Jurkat, Clone E6-1 (cell line): ENCODE measurements around the gene EEF2.
"Not testable (repeated sequence)": the region's sequence is repeated elsewhere in the genome, so short reads cannot be mapped to it uniquely, and the experiment has no call there.

Experiments
- DNase-seq: peaks from one replicate; pipeline ENCODE4 v3.0.0-alpha.2; 2011; ENCODE audit warnings: low read depth, low spot score
- H3K4me3 ChIP-seq: 2 replicates; pipeline ENCODE4 v1.5.1; 2011; ENCODE audit warnings: mild to moderate bottlenecking, low read length, control low read depth, moderate library complexity

EEF2 gene

DNA sequence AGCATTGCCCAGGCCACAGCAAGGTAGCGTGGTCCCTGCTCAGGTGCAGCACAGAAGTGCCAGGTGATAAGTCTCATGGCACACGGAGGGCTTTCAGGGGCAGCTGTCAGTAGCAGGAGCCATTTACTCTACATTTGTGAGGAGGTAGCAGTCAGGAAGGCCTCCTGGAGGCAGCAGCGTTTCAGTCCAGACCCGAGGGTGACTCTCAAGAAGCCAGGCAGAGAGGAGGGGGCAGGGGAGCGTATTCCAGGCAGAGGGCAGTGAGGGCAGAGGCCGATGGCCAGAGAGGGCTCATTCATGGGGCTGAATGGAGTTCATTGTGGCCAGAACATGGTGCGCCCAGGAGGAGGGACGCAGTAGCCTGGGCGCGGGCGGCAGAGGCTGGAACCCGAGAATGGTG lies 31.2 kb upstream of the EEF2 start:
- no peak for DNase-seq
- no peak overlapping the region for H3K4me3 ChIP-seq

DNA sequence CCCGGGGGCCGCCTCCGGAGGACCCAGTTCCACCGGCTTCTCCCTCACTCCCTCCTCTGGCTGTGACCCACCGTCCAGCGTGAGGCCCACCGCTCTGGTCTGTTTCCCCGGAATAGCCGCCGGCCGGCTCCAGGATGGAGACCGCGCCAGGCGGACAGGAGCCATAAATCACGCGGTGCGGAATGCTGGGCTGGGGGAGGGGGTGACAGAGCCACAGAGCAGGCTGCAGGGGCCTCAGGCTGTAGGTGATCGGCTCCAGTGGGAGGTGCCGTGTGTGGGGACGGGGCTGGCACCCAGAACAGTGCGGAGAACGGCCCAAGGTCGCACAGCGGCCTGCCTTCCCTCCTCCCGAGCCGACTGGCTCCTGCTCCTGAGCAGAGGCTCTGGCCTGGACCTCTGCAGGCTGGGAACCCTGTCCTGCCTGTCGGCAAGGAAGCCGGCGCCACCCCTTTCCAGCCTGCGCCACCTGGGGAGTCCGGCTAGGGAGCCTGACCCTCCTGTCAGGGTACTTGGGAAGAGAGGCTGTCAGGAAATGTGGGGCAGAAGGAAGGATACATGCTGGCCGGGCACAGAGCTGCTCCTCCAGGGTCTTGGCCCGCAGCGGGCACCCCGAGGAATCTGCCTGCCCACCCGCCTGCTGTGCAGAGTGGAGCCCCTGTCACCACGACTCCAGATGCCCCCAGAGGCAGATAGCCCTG lies 30.6 kb upstream of the EEF2 start:
- no peak for DNase-seq
- no peak overlapping the region for H3K4me3 ChIP-seq

DNA sequence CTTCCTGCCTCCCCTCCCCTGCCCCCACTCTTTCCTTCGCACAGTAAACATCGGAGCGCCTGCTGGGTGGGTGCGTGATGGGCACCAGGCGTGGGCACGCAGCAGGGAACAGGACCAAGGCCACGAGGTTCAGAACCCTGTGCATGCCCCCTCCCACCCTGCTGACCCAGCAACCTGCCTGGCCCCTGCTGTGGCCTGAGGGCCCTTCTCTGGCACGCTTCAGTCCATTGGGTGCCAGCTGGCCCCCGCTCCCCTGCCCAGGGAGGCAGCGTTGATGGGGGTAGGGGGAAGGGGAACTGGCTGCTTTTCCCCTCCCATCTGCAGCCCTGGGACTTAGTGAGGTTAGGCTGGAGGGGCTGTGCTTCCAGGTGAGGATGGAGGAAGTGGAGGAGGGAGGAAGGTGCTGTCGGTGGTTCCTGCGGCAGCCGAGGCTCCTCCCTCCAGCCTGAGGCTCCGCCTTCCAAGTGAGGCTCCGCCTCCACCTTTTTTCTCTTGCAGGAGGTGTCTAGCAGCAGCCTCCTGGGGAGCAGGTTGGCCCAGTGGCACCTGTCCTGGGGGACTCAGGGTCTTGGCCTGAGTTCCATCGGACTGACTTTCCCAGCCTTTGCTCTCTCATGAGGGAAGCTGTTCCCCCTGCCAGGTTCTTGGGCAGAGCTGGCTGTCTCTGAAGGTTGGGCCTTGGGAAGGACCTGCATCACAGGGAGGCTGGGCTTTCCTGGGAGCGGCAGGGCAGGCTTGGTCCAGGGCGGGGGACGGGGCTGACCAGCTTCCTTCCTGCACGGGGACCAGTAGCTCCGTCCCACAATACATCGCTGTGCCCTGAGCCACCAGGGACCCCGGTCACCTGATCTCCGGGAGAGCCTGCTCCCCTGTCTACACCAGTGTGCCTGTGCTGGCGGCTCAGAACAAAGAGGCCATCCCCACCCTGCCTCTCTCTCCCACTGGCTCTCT lies 29.6 kb upstream of the EEF2 start:
- no peak overlapping the region for H3K4me3 ChIP-seq
- no peak for DNase-seq

DNA sequence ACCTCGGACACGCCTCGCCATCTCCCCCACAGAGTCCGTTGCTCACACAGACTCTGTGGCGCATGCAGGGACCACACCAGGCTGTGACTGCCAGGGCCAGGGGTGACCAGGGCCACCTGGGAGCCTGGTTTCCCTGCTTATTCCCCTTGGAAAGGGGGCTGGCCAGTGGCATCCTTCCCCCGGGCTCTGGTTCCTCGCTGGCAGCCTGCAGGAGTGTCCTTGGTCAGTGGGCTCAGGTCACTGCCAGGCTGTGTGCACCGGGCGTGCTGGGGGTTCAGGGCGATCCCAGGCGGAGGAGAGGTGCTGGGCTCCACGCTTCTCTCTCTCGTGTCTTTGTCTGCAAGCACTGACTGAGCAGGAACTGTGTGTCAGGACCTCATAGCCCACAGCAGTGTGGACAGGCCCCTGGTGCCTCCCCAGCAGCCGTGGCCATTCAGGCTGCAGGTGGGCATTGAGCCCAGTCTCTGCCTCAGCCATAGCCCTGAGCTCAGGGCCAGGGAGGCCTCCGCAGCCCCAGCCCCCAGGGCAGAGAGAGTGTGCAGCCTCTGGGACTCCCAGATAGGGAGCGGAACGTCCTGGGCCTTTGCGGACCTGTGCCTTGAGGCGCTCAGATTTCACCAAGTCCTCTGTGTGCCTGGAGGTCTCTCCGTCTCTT lies 28.8 kb upstream of the EEF2 start:
- DNase-seq, result no peak

DNA sequence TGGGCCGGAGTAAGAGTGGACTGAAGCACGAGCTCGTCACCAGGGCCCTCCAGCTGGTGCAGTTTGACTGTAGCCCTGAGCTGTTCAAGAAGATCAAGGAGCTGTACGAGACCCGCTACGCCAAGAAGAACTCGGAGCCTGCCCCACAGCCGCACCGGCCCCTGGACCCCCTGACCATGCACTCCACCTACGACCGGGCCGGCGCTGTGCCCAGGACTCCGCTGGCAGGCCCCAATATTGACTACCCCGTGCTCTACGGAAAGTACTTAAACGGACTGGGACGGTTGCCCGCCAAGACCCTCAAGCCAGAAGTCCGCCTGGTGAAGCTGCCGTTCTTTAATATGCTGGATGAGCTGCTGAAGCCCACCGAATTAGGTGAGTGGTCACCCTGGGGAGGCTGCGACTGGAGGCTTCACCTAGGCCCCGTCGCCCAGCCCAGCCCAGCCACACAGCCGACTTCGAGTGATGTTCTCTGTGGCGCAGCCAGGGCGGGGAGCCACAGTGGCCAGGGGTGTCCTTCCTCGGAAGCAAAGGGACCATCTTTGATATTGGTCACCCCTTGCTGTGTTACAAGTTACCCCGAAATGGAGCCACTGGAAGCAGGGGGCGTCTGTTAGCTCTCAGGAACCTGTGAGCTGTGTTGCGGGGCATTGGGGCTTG lies 27.8 kb upstream of the EEF2 start:
- no peak for DNase-seq
- no peak overlapping the region for H3K4me3 ChIP-seq

More for the DNA sequence above, 28.8 kb upstream of the EEF2 start:
- no peak overlapping the region for H3K4me3 ChIP-seq

DNA sequence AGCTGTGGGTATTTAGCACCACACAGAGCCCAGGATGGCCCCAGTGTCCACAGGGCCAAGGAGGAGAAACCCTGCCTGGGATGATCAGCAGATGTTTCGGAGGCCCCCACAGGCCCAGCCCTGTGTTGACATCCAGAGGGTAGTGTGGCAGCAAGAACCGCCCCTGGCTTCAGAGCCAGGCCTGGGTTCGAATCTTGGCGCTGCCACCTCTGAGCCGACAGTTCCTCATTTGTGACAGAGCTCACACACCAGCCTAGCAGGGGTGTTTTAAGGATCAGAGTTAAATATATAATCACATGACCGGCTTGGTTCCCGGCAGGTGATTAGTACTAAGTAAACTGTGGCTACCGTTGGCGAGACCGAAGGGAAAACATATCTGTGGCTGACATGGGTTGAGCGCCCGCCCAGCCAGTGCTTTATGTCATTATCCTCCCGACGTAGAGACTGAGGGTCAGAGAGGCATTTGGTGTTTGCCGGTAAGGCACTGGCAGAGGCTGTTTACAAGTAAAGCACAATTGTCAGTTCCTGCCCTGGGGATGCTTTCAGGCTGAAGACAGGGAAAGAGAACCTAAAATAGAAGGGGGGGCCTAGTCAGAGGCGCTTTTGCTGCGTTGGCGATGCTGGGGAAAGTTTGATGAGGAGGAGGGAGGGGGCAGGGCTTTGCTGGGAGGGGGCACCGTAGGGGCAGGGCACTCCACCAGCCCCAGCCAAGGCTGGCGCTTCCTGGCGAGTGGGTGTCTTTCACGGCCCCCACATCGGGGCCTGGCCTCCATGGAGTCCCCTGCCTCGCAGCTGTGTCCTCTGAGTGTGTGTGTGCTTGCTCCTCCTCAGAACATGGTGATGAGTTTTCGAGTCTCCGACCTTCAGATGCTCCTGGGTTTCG lies 27.1 kb upstream of the EEF2 start:
- no peak overlapping the region for H3K4me3 ChIP-seq
- DNase-seq, result no peak

DNA sequence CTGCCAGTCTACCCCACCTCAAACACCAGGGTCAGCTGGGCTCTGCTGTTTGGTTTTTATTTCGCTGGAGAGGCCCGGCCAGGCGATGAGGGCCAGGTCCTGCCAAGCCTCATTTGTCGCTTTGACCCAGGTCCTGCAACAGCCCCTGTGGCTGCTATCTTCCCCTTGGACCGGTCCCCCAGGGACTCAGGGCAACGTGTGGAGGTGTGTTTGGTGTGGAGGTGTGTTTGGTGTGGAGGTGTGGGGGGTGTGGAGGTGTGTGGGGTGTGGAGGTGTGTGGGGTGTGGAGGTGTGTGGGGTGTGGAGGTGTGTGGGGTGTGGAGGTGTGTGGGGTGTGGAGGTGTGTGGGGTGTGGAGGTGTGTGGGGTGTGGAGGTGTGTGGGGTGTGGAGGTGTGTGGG lies 26.2 kb upstream of the EEF2 start:
- not testable (repeated sequence) for H3K4me3 ChIP-seq, DNase-seq

DNA sequence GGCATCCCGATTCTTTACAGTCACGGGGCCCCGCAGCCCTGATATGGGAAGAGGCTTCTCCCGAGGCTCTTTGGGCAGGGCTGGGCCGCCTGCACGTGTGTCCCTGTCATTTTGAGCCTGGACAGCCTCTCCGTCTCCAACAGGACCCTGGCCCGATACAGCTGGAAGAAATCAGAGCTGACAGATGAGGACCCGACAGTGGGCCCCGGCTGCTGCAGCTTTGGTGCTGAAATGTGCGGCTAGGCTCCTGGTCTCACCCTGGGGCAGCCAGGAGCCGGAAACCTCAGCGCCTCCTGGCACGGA lies 25.5 kb upstream of the EEF2 start:
- DNase-seq, result no peak
- H3K4me3 ChIP-seq, result no peak overlapping the region

DNA sequence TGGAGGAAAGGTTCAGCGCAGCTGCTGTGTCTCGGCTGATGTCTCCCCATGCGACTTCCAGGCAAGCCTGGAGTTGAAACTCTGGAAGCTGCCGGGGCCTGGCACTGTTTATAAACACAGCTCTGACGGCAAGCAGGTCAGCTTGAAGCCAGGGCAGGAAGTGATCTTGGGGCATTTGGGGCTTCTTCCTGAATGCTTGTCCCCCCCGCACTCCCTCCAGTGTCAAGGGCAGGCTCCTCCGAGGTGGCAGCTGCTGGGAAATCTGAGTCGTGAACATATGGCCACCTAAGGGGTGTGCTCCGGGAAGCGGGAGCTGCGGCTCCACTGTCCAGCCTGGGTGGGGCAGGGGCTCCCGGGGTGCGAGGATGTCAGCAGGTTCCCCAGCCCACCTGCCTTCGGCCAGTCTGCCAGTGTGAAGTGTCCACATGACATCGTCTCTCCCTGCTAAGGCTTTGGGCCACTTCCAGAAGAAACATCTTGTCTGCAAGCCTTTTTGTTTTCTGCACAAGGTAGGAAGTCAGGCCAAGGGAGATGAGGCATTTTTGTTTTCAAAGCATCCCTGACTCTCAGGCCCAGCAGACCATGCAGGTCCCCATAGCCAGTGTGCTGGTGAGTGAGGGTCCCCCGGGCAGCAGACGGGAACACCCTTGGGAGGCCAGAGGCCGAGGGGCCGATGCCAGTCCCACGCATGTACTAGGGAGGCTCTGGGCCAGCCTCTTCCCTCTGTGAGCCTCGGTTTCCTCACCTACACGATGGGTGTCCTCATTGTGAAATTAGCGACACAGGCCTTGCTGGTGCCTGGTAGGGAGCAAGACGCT lies 24.9 kb upstream of the EEF2 start:
- no peak for DNase-seq
- no peak overlapping the region for H3K4me3 ChIP-seq

DNA sequence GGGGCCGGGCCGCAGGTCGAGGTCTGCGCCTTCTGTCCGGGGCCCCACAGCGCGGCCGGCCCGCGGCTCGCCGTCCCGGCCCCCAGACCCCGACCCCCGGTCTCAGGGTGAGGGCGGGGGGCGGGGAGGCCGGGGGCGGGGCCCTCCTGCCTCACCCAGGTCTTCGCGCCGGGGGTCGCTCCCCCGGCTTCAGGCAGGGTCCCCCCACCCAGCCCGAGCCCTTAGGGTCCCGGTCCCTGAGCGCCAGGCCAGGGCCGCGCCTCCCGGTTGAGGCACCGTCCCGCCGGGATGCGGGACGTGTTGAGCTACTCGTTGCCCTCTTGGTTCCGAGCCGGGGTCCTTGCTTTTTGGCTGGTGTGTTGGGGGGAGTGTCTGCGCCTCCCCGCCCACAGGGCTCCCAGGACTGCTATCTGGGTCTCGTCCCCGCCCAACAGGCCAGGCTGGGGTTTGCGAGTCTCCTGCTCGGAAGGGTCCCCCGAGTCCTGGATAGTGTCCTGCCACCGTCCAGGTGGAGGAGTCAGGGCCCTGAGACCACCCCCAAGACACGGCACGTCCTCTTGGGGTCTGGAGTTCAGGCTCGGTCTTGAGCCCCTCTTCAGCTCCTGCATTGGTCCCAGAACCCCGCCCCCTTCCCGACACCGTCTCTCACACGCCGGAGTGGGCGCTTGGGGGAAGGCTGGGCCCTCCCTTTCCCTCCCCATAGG lies 22.7 kb upstream of the EEF2 start:
- peak overlapping the region; percentile 71 for H3K4me3 ChIP-seq
- no peak for DNase-seq

DNA sequence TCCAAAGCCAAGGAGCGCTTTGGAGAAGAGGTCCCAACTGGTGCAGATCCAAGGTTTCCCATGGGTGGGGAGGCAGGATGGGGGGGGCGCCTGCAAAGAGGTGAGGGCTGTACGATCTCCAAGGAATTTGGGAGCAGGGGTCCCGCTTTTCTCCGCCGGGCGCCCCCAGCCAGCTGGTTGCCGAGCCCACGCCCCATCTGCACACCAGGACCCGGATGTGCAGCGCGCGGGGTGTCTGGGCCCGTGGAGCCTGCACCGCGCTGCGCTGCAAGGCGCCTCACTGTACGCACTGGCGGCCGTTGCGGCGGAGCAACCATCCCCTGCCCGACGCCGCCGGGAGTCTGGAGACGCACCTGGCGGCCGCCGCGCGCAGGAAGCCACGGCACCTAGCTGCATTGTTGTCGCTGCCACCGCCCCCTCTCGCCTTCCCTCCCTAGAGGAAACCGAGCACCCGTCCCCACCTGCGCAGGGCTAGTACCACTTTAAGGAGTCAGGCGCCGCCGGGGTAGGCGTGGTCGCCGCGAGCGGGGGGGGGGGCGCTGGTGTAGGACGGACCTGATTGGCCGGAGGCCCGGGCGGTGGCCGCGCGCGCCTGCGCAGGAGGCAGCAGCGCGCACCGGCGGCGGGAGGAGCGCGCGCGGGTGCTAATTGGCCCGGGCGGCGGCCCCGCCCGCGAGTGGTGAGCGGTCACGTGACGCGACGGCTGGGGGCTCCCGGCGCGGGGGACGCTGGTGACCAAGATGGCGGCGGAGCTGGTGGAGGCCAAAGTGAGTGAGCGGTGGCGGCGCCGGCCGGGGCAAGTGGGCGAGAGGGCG lies 22.0 kb upstream of the EEF2 start, which contains the start of gene PIAS4:
Gene PIAS4 (plus strand): TSS at position 716 of the 815 bp plus-strand sequence. CDS start 25 bp downstream, at position 741.
- peak within 1 kb of the TSS; percentile 77 for H3K4me3 ChIP-seq
- peak; percentile 91 for DNase-seq

DNA sequence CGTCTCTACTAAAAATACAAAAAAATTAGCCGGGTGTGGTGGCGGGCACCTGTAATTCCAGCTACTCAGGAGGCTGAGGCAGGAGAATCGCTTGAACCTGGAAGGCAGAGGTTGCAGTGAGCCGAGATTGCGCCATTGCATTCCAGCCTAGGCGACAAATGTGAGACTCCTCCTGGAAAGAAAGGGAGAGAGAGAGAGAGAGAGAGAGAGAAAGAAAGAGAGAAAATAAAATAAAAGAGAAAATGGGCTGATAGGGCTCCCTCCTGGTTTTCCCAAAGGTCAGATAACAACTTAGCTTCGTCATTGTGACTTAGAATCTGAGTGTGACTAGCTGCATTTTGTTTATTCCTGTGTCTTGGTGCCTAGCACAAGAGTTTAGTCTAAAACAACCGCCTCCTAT lies 20.2 kb upstream of the EEF2 start:
- not testable (repeated sequence) for DNase-seq

DNA sequence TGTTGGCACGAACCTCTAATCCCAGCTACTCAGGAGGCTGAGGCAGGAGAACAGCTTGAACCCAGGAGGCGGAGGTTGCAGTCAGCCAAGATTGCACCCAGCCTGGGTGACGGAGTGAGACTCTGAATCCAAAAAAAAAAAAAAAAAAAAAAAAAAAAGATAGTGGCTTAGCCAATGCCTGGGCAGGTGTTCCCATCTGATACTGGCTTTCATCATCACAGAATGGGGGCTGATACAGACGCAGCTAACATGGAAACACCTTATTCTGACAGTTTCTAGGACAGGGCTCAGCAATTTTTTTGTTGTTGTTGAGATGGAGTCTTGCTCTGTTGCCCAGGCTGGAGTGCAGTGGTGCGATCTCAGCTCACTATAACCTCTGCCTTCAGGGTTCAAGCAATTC lies 15.5 kb upstream of the EEF2 start:
- not testable (repeated sequence) for DNase-seq, H3K4me3 ChIP-seq

More for the DNA sequence above, 20.2 kb upstream of the EEF2 start:
- H3K4me3 ChIP-seq, result not testable (repeated sequence)

DNA sequence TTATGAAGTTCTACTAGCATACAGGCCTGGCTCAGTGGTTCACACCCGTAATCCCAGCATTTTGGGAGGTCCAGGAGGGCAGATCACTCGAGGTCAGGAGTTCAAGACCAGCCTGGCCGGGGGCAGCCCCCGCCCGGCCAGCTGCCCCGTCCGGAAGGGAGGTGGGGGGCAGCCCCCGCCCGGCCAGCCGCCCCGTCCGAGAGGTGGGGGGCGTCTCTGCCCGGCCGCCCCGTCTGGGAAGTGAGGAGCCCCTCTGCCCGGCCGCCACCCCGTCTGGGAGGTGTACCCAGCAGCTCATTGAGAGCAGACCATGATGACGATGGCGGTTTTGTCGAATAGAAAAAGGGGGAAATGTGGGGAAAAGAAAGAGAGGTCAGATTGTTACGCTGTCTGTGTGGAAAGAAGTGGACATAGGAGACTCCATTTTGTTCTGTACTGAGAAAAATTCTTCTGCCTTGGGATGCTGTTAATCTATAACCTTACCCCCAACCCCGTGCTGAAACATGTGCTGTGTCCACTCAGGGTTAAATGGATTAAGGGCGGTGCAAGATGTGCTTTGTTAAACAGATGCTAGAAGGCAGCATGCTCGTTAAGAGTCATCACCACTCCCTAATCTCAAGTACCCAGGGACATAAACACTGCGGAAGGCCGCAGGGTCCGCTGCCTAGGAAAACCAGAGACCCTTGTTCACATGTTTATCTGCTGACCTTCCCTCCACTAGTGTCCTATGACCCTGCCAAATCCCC lies 13.6 kb upstream of the EEF2 start:
- DNase-seq, result not testable (repeated sequence)

DNA sequence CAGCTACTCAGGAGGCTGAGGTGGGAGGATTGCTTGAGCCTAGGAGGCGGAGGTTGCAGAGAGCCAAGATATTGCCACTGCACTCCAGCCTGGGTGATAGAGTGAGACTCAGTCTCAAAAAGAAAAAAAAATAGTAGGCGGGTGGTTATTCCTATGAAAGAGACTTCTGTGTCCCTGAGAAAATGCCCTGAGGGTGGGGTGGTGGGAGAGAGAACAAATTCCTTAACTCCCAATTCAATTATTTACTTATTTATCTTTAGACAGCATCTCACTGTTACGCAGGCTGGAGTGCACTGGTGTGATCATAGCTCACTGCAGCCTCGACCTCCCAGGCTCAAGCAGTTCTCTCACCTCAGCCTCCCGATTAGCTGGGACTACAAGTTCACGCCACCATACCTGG lies 10.3 kb upstream of the EEF2 start:
- H3K4me3 ChIP-seq, result no peak overlapping the region
- DNase-seq, result no peak

More for the DNA sequence above, 13.6 kb upstream of the EEF2 start:
- H3K4me3 ChIP-seq, result not testable (repeated sequence)

DNA sequence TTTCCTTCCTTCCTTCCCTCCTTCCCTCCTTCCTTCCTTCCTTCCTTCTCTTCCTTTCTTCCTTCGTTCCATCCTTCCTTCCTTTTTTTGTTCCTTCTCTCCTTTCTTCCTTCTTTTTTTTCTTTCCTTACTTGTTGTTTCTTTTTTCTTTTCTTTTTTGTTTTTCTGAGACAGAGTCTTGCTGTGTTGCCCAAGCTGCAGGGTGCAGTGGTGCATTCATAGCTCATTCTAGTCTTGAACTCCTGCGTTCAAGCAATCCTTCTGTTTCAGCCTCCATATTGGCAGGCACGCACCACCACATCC lies 5.5 kb upstream of the EEF2 start:
- no peak for DNase-seq
- H3K4me3 ChIP-seq, result no peak overlapping the region
